ENCODE data around the gene BCAP31. TPM values are rescaled to one million over a fixed set of nuclear protein-coding genes. Genes with fewer than 3 reads are reported as not detected.

The BCAP31 gene
- total RNA-seq, 6 donors from 2014 or later = 110 to 236 (median 132) TPM

DNA sequence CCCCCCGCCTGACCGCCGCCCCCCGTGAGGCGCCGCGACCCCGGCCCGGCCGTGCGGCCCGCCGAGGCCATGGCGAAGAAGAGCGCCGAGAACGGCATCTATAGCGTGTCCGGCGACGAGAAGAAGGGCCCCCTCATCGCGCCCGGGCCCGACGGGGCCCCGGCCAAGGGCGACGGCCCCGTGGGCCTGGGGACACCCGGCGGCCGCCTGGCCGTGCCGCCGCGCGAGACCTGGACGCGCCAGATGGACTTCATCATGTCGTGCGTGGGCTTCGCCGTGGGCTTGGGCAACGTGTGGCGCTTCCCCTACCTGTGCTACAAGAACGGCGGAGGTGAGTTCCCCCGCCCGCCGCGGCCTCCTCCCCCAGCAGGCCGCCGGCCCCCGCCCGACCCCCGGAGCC, 35.7 kb downstream of the BCAP31 start:
- no peak for ATAC-seq (ENCODE audit: low FRiP score in 2 of 2)
- WGBS, 2 donors = 50% methylated on average over 42 of the region's 57 CpGs; no CpG with 5 or more reads in 1 of the 2 donors
- H3K27me3 ChIP-seq = no peaks in the 10 kb centered on the region

DNA sequence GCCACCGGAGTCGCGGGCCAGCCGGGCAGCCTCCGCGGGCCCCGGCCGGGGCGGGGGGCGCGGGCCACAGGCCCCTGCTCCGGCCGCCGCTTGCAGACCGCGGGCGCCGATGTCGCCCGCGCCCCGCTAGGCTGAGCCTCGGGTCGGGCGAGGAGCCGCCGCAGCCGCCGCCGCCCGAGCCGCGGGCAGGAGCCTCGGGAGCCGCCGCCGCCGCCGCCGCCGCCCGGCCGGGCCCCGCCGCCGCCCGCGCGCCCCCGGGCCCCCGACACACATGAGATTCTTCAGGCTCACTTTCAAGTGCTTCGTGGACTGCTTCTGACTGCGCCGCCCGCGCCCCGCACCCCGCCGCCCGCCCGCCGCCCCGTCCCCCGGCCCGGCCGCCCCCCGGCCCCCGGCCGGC, 36.1 kb downstream of the BCAP31 start:
- H3K4me3 ChIP-seq = peak overlapping the region in 3 of 4 donors; percentile 38 to 48 (median 47)
- peak in 1 of 2 donors; percentile 70 for DNase-seq
- no peak for ATAC-seq (ENCODE audit: low FRiP score in 2 of 2)

More for the DNA sequence above, 35.7 kb downstream of the BCAP31 start:
- Histone ChIP-seq H3K27ac (no peak overlapping the region), H3K4me3 (peak overlapping the region in 3 of 4 donors; percentile 37 to 45 (median 42)), H3K36me3 (no peaks in the 10 kb centered on the region), H3K4me1 (peaks cover 0 to 15% (median 2%) of the 10 kb centered on the region in 4 donors), H3K9me3 (peaks cover 0 to 5% (median 0%) of the 10 kb centered on the region in 4 donors)
- DNase-seq = no peak
- TF ChIP-seq EP300 (IDR thresholded peaks at IDR 0.05) = no peak
- TF ChIP-seq, protein P1, sequence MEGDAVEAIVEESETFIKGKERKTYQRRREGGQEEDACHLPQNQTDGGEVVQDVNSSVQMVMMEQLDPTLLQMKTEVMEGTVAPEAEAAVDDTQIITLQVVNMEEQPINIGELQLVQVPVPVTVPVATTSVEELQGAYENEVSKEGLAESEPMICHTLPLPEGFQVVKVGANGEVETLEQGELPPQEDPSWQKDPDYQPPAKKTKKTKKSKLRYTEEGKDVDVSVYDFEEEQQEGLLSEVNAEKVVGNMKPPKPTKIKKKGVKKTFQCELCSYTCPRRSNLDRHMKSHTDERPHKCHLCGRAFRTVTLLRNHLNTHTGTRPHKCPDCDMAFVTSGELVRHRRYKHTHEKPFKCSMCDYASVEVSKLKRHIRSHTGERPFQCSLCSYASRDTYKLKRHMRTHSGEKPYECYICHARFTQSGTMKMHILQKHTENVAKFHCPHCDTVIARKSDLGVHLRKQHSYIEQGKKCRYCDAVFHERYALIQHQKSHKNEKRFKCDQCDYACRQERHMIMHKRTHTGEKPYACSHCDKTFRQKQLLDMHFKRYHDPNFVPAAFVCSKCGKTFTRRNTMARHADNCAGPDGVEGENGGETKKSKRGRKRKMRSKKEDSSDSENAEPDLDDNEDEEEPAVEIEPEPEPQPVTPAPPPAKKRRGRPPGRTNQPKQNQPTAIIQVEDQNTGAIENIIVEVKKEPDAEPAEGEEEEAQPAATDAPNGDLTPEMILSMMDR (IDR thresholded peaks at IDR 0.05) = no peak

GRCh38 chrX:153687121-153688039, 36.8 kb downstream of the BCAP31 start, which contains the start of gene SLC6A8:
Gene SLC6A8, plus strand, starts transcription at chrX:153687926. Its CDS starts 649 bp downstream, at chrX:153688575.
- Histone ChIP-seq H3K9me3 (peaks cover 0 to 9% (median 0%) of the 10 kb centered on the region in 4 donors), H3K36me3 (no peaks in the 10 kb centered on the region), H3K27ac (no peak within 1 kb of the TSS), H3K4me1 (peaks cover 0 to 15% (median 2%) of the 10 kb centered on the region in 4 donors), H3K4me3 (peak within 1 kb of the TSS in 3 of 4 donors; percentile 38 to 48 (median 47)), H3K27me3 (no peaks in the 10 kb centered on the region)
- peak; percentile 51 to 90 for DNase-seq
- TF ChIP-seq, protein P1 (IDR thresholded peaks at IDR 0.05) = peak in 2 of 6 experiments; percentile 8 to 39
- TF ChIP-seq POLR2AphosphoS5 (IDR thresholded peaks at IDR 0.05) = peak in 1 of 2 donors; percentile 56
- TF ChIP-seq POLR2A (IDR thresholded peaks at IDR 0.05) = peak in 1 of 4 donors; percentile 34
- TF ChIP-seq EP300 (IDR thresholded peaks at IDR 0.05) = no peak
- WGBS, 2 donors = 0 to 53% methylated on average over 3 to 35 of the region's 66 CpGs
- peak in 1 of 2 donors; percentile 80 for ATAC-seq (ENCODE audit: low FRiP score in 2 of 2)

More for the DNA sequence above, 36.1 kb downstream of the BCAP31 start:
- Histone ChIP-seq H3K36me3 (no peaks in the 10 kb centered on the region), H3K27me3 (no peaks in the 10 kb centered on the region), H3K4me1 (peaks cover 0 to 15% (median 2%) of the 10 kb centered on the region in 4 donors), H3K27ac (no peak overlapping the region), H3K9me3 (peaks cover 0 to 9% (median 0%) of the 10 kb centered on the region in 4 donors)
- TF ChIP-seq POLR2A (IDR thresholded peaks at IDR 0.05) = no peak
- no peak for TF ChIP-seq EP300 (IDR thresholded peaks at IDR 0.05)
- TF ChIP-seq, protein P1 (IDR thresholded peaks at IDR 0.05) = no peak
- TF ChIP-seq POLR2AphosphoS5 (IDR thresholded peaks at IDR 0.05) = no peak
- WGBS, 2 donors = 60% methylated on average over 7 of the region's 69 CpGs; no CpG with 5 or more reads in 1 of the 2 donors

- 13 to 63% methylated on average over 3 to 8 of the region's 9 CpGs for WGBS, 2 donors
- Histone ChIP-seq H3K9me3 (peaks cover 0 to 9% (median 0%) of the 10 kb centered on the region in 4 donors), H3K27ac (no peak overlapping the region), H3K36me3 (no peaks in the 10 kb centered on the region), H3K4me3 (no peak overlapping the region), H3K27me3 (no peaks in the 10 kb centered on the region), H3K4me1 (peaks cover 0 to 15% (median 2%) of the 10 kb centered on the region in 4 donors)
- DNase-seq = no peak
- TF ChIP-seq, protein P1 (IDR thresholded peaks at IDR 0.05) = no peak
- TF ChIP-seq POLR2A (IDR thresholded peaks at IDR 0.05) (no peak), POLR2AphosphoS5 (IDR thresholded peaks at IDR 0.05) (no peak), EP300 (IDR thresholded peaks at IDR 0.05) (no peak)
- ATAC-seq (ENCODE audit: low FRiP score in 2 of 2) = no peak
Measured at GRCh38 chrX:153686711-153687110, 37.5 kb downstream of the BCAP31 start.
